ENCODE data around the gene RNF225.

RNF225 gene

GRCh38 chr19:58351558-58351878 is 43.9 kb upstream of the RNF225 start:
- TF ChIP-seq CTCF (conservative IDR thresholded peaks at IDR 0.05; ENCODE audit: control insufficient read depth, insufficient read depth, low read depth, low read length) = no peak
- H3K4me3 ChIP-seq (ENCODE audit: control insufficient read depth, low read depth, low read length) = no peak overlapping the region
- DNase-seq (ENCODE audit: low read depth) = no peak

GRCh38 chr19:58351990-58352755 is 43.3 kb upstream of the RNF225 start:
- no peak for TF ChIP-seq CTCF (conservative IDR thresholded peaks at IDR 0.05; ENCODE audit: control insufficient read depth, insufficient read depth, low read depth, low read length)
- H3K4me3 ChIP-seq (ENCODE audit: control insufficient read depth, low read depth, low read length) = no peak overlapping the region
- no peak for DNase-seq (ENCODE audit: low read depth)

- no peak for DNase-seq (ENCODE audit: low read depth)
- H3K4me3 ChIP-seq (ENCODE audit: control insufficient read depth, low read depth, low read length) = no peak within 1 kb of the TSS
- no peak for TF ChIP-seq CTCF (conservative IDR thresholded peaks at IDR 0.05; ENCODE audit: control insufficient read depth, insufficient read depth, low read depth, low read length)
Observed at GRCh38 chr19:58352760-58353671, 42.4 kb upstream of the RNF225 start, which contains the start of gene A1BG. Gene A1BG, minus strand, starts transcription at chr19:58353492. Its CDS starts 55 bp downstream, at chr19:58353437.

GRCh38 chr19:58353717-58354477 is 41.6 kb upstream of the RNF225 start:
- no peak for TF ChIP-seq CTCF (conservative IDR thresholded peaks at IDR 0.05; ENCODE audit: control insufficient read depth, insufficient read depth, low read depth, low read length)
- H3K4me3 ChIP-seq (ENCODE audit: control insufficient read depth, low read depth, low read length) = no peak overlapping the region
- DNase-seq (ENCODE audit: low read depth) = no peak

GRCh38 chr19:58354478-58355030 is 40.9 kb upstream of the RNF225 start:
- no peak for TF ChIP-seq CTCF (conservative IDR thresholded peaks at IDR 0.05; ENCODE audit: control insufficient read depth, insufficient read depth, low read depth, low read length)
- H3K4me3 ChIP-seq (ENCODE audit: control insufficient read depth, low read depth, low read length) = no peak overlapping the region
- DNase-seq (ENCODE audit: low read depth) = no peak

GRCh38 chr19:58355215-58355796 is 40.1 kb upstream of the RNF225 start:
- no peak overlapping the region for H3K4me3 ChIP-seq (ENCODE audit: control insufficient read depth, low read depth, low read length)
- TF ChIP-seq CTCF (conservative IDR thresholded peaks at IDR 0.05; ENCODE audit: control insufficient read depth, insufficient read depth, low read depth, low read length) = no peak
- DNase-seq (ENCODE audit: low read depth) = no peak
